SU-DHL-6 (cell line): Measurements from ENCODE around the gene HUNK.

Source experiments
- CTCF ChIP-seq: fragments of 200-600 bp; sonication (generic); IDR thresholded peaks from one replicate; pipeline ENCODE4 v1.5.1; 2017; ENCODE audit warnings: antibody characterized with exemption, mild to moderate bottlenecking, low read length, moderate library complexity; ENCODE audit not compliant: insufficient read depth, poor library complexity, severe bottlenecking
- EZH2phosphoT487 ChIP-seq: fragments of 200-600 bp; sonication (generic), shearing (Covaris generic); conservative IDR thresholded peaks from 2 replicates; pipeline ENCODE4 v1.6.1; 2018; ENCODE audit warnings: mild to moderate bottlenecking, antibody characterized with exemption, low read length, moderate library complexity, mixed read lengths

- no peak for TF ChIP-seq CTCF
- no peak for TF ChIP-seq EZH2phosphoT487
Observed at GRCh38 chr21:31911138-31911907, 38.5 kb downstream of the HUNK start.
